ENCODE data around the gene SMCO4.

SMCO4 gene

DNA sequence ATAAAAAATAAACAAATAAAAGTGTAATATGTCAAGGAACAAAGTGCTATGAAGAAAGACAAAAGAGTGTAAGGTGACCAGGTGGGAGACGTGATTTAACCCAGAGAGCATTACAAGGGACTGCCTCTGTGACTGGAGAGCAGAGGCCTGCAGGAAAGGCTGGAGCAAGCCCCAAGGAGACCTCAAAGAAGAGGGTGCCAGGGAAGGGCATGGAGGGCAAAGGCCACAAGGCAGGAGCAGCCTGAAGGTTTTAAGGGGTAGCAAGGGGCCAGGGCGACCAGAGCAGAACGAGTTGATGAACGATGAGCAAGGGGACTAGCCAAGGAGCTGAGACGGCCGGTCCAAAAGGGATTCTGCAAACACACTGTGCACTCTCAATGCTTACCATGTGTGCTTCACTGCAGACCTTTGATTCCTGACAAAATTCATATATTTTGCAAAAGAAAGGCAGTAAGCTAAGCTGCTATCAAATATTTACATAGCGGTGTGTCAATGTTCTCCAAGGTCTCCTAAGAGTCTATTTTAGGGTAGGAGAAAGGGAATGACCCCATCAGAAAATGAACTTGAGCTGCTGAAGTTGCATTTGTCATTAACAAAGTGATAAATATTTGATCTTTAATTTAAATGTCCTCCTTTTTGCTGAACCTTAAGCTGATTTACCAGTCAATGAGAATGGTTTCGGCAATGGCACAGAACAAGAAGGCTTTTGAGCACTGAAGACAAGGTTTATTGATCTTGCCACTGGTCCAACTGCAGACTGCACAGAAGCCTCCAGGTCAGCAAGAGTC is 50.5 kb downstream of the SMCO4 start:
- H3K4me1 Mint-ChIP-seq = peaks cover 7% of the 10 kb centered on the region
- H3K36me3 Mint-ChIP-seq (ENCODE audit: low read depth) = peaks cover 6% of the 10 kb centered on the region
- no peaks in the 10 kb centered on the region for H3K9me3 Mint-ChIP-seq
- H3K27ac Mint-ChIP-seq = peak overlapping the region in 1 of 3 experiments; percentile 3
- H3K27me3 Mint-ChIP-seq (ENCODE audit: low read depth) = no peaks in the 10 kb centered on the region
- TF ChIP-seq, protein P1, sequence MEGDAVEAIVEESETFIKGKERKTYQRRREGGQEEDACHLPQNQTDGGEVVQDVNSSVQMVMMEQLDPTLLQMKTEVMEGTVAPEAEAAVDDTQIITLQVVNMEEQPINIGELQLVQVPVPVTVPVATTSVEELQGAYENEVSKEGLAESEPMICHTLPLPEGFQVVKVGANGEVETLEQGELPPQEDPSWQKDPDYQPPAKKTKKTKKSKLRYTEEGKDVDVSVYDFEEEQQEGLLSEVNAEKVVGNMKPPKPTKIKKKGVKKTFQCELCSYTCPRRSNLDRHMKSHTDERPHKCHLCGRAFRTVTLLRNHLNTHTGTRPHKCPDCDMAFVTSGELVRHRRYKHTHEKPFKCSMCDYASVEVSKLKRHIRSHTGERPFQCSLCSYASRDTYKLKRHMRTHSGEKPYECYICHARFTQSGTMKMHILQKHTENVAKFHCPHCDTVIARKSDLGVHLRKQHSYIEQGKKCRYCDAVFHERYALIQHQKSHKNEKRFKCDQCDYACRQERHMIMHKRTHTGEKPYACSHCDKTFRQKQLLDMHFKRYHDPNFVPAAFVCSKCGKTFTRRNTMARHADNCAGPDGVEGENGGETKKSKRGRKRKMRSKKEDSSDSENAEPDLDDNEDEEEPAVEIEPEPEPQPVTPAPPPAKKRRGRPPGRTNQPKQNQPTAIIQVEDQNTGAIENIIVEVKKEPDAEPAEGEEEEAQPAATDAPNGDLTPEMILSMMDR (IDR thresholded peaks at IDR 0.05; ENCODE audit: unreplicated experiment in 3 of 3) = no peak
- no peak overlapping the region for H3K4me3 Mint-ChIP-seq

DNA sequence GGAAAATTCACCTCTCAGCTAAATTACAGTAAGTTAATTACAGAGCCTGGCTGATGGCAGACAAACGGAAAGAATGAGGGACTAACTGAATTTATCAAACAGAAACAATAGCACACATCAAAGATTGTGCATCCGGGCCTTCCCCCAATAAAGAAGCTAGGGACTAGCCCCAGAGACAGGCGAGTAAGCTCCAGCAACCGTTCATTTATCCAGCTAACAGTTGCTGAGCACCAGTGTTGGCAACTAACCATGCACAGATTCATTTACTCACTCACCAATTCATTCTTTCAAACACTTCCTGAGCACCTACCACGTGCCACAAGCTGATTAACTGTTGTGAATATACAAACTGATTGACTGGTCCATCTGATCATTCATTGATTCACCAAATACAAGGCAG is 51.2 kb downstream of the SMCO4 start:
- Mint-ChIP-seq H3K9me3 (no peaks in the 10 kb centered on the region), H3K4me3 (no peak overlapping the region), H3K27ac (no peak overlapping the region), H3K36me3 (ENCODE audit: low read depth) (peaks cover 6% of the 10 kb centered on the region), H3K4me1 (peaks cover 7% of the 10 kb centered on the region), H3K27me3 (ENCODE audit: low read depth) (no peaks in the 10 kb centered on the region)
- TF ChIP-seq, protein P1 (IDR thresholded peaks at IDR 0.05; ENCODE audit: unreplicated experiment in 3 of 3) = no peak

DNA sequence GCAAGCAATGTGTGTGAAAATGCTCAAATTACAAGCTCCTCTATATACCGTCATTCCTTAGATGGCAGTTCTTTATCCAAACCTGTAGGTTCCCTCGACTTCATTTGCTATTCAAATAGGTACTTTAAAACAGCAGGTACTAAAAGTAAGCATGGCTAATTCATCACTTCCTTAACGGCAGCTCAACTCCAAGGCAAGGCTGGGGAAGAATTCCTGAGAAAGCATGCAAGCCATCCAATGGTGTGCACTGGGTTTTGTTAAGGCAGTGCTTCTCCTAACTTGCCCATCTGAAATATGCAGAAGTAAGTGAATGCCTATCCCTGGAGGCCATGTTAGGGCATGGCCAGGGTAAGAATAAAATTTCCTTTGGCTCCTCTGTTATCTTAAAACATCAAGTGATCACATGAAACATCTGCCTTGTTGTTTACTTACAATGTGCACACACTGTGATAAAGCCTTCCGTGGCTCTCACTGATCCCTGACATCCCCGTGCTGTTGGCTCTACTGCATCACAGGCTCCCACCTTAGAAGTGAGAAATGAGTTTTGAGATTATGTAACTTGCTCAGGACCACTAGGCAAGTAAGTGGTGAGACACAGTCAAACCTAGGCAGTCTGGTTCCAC is 52.1 kb downstream of the SMCO4 start:
- H3K27ac Mint-ChIP-seq = peak overlapping the region in 1 of 3 experiments; percentile 58
- H3K4me3 Mint-ChIP-seq = no peak overlapping the region
- H3K4me1 Mint-ChIP-seq = peaks cover 7% of the 10 kb centered on the region
- H3K9me3 Mint-ChIP-seq = no peaks in the 10 kb centered on the region
- no peaks in the 10 kb centered on the region for H3K27me3 Mint-ChIP-seq (ENCODE audit: low read depth)
- peaks cover 4% of the 10 kb centered on the region for H3K36me3 Mint-ChIP-seq (ENCODE audit: low read depth)
- TF ChIP-seq, protein P1 (IDR thresholded peaks at IDR 0.05; ENCODE audit: unreplicated experiment in 3 of 3) = no peak

DNA sequence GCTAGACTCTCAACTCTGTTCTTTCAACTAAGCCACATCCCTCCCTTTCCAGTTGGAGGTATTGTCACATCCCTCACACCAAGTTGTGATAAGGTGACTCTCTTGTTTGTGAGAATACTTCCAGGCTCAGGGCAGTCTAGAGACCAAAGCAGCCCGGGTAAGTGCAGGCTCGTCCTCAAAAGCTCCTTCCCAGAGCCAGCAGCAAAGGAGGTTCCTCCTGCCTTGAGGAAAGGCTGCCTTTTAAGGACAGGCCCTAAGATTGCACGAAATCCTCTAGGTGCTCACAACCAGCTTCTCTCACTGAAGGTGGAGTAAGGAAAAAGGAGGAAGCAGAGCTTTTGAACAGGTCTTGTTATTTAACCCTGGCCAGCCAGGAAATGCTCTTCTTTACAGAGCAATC is 53.4 kb downstream of the SMCO4 start:
- TF ChIP-seq, protein P1 (IDR thresholded peaks at IDR 0.05; ENCODE audit: unreplicated experiment in 3 of 3) = no peak
- Mint-ChIP-seq H3K4me1 (peaks cover 10% of the 10 kb centered on the region), H3K27me3 (ENCODE audit: low read depth) (no peaks in the 10 kb centered on the region), H3K4me3 (no peak overlapping the region), H3K9me3 (no peaks in the 10 kb centered on the region), H3K27ac (no peak overlapping the region), H3K36me3 (ENCODE audit: low read depth) (no peaks in the 10 kb centered on the region)

DNA sequence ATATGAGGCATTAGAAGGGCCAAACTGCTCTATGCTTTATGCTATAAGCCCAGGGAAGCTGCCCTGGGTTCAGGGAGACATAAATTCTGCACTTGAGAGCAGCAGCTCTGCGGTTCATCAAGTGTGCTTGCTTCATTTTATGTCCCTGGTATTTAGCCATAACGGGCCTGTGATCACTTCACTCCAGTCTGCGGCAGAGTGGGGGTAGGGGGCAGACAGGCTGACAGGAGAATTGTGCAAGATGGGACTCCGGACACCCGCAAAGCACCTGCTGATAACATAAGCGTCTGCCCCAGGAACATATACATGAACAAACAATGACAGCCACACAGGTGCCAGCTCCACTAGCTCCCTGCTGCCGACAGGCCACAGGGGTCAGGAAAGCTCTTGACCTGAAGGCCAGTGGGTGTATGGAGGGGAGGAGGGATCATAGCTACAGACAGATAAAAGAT is 56.1 kb downstream of the SMCO4 start:
- Mint-ChIP-seq H3K4me1 (peaks cover 26% of the 10 kb centered on the region), H3K27ac (no peak overlapping the region), H3K9me3 (no peaks in the 10 kb centered on the region), H3K4me3 (no peak overlapping the region), H3K27me3 (ENCODE audit: low read depth) (no peaks in the 10 kb centered on the region), H3K36me3 (ENCODE audit: low read depth) (no peaks in the 10 kb centered on the region)
- TF ChIP-seq, protein P1 (IDR thresholded peaks at IDR 0.05; ENCODE audit: unreplicated experiment in 3 of 3) = no peak
